HFFc6 (cell line): Measurements from ENCODE around the gene IL2RA. TPM values are rescaled to one million over a fixed set of nuclear protein-coding genes. Genes with fewer than 3 reads are reported as not detected.
A peak's percentile ranks its signal among the peaks of the same experiment; 100 is the strongest.

Experiments
- DNase-seq: peaks from one replicate; pipeline ENCODE4 v3.0.0-alpha.2; 2018
- H3K27ac Mint-ChIP-seq: 2 replicates; pipeline ENCODE4 v1.8.0; 2020; ENCODE audit warnings: mild to moderate bottlenecking, mixed read lengths
- H3K27me3 Mint-ChIP-seq: 2 replicates; pipeline ENCODE4 v1.8.0; 2021; ENCODE audit warnings: mild to moderate bottlenecking, moderate library complexity, mixed read lengths; ENCODE audit not compliant: insufficient read depth
- H3K36me3 Mint-ChIP-seq: 2 replicates; pipeline ENCODE4 v1.8.0; 2021; ENCODE audit warnings: low read depth, mixed read lengths
- H3K4me1 Mint-ChIP-seq: 2 replicates; pipeline ENCODE4 v1.8.0; 2020; ENCODE audit warnings: low read depth, mixed read lengths
- H3K4me3 Mint-ChIP-seq: 2 replicates; pipeline ENCODE4 v1.8.0; 2020; ENCODE audit warnings: mild to moderate bottlenecking, moderate library complexity, mixed read lengths
- H3K9me3 Mint-ChIP-seq: 2 replicates; pipeline ENCODE4 v1.8.0; 2020; ENCODE audit warnings: mild to moderate bottlenecking, mixed read lengths
- CTCF ChIP-seq: fragments of 200-600 bp; sonication (generic); IDR thresholded peaks from 2 replicates; pipeline ENCODE4 v1.5.0; 2021; ENCODE audit warnings: antibody characterized with exemption, mild to moderate bottlenecking
- total RNA-seq, 6 experiments: library from RNA; stranded (reverse); fragmentation: NEBNext Ultra II Directional; extraction: Animal tissue kit (Norgen Biotek cat#: 25700); gene quantifications; 2 replicates in 1 of 6; 3 replicates in 5 of 6; pipeline ENCODE4 v1.2.3, GENCODE V29; 2021

The IL2RA gene
- total RNA-seq, 6 experiments from 2014 or later, result not detected

GRCh38 chr10:6024334-6024682 is 37.9 kb downstream of the IL2RA start:
- TF ChIP-seq CTCF, result no peak
- 0 out of 2 replicates have a peak overlapping the region, but pooled peaks have one; percentile 39 for H3K27ac Mint-ChIP-seq
- DNase-seq, result no peak

GRCh38 chr10:6023661-6024333 is 38.4 kb downstream of the IL2RA start:
- peak; percentile 82 for DNase-seq
- H3K4me3 Mint-ChIP-seq, result no peak overlapping the region
- H3K27ac Mint-ChIP-seq, result peak overlapping the region; percentile 68
- TF ChIP-seq CTCF, result no peak
- peaks cover 4% of the 10 kb centered on the region; the same call in 1 of the 2 replicates for H3K9me3 Mint-ChIP-seq
- no peaks in the 10 kb centered on the region for H3K36me3 Mint-ChIP-seq
- H3K4me1 Mint-ChIP-seq, result peaks cover 13% of the 10 kb centered on the region
- peaks cover 18% of the 10 kb centered on the region for H3K27me3 Mint-ChIP-seq

More at GRCh38 chr10:6024334-6024682, 37.9 kb downstream of the IL2RA start:
- H3K36me3 Mint-ChIP-seq, result no peaks in the 10 kb centered on the region
- H3K4me1 Mint-ChIP-seq, result peaks cover 13% of the 10 kb centered on the region
- H3K27me3 Mint-ChIP-seq, result peaks cover 18% of the 10 kb centered on the region
- no peak overlapping the region for H3K4me3 Mint-ChIP-seq
- peaks cover 4% of the 10 kb centered on the region; the same call in 1 of the 2 replicates for H3K9me3 Mint-ChIP-seq

GRCh38 chr10:6022660-6023059 is 39.5 kb downstream of the IL2RA start:
- no peak for TF ChIP-seq CTCF
- H3K4me1 Mint-ChIP-seq, result peaks cover 13% of the 10 kb centered on the region
- DNase-seq, result no peak
- no peak overlapping the region for H3K4me3 Mint-ChIP-seq
- peak overlapping the region; percentile 10; the same call in 1 of the 2 replicates for H3K27ac Mint-ChIP-seq
- no peaks in the 10 kb centered on the region for H3K36me3 Mint-ChIP-seq
- H3K9me3 Mint-ChIP-seq, result peaks cover 4% of the 10 kb centered on the region; the same call in 1 of the 2 replicates
- H3K27me3 Mint-ChIP-seq, result peaks cover 18% of the 10 kb centered on the region

GRCh38 chr10:6020826-6021225 is 41.3 kb downstream of the IL2RA start:
- Mint-ChIP-seq H3K36me3 (no peaks in the 10 kb centered on the region), H3K4me1 (peaks cover 13% of the 10 kb centered on the region), H3K4me3 (no peak overlapping the region), H3K27me3 (peaks cover 26% of the 10 kb centered on the region), H3K27ac (no peak overlapping the region), H3K9me3 (peaks cover 4% of the 10 kb centered on the region; the same call in 1 of the 2 replicates)
- DNase-seq, result no peak
- TF ChIP-seq CTCF, result no peak

- Mint-ChIP-seq H3K27ac (no peak overlapping the region), H3K27me3 (peaks cover 33% of the 10 kb centered on the region), H3K4me1 (peaks cover 13% of the 10 kb centered on the region), H3K9me3 (peaks cover 4% of the 10 kb centered on the region; the same call in 1 of the 2 replicates), H3K4me3 (no peak overlapping the region), H3K36me3 (no peaks in the 10 kb centered on the region)
- DNase-seq, result no peak
- TF ChIP-seq CTCF, result no peak
Observed at GRCh38 chr10:6019796-6020195, 42.4 kb downstream of the IL2RA start.
